Muscle of arm (tissue), 12 donors: ENCODE results near the gene DLEC1. TPM values are rescaled to one million over a fixed set of nuclear protein-coding genes. Genes with fewer than 3 reads are reported as not detected.
"Not testable (repeated sequence)": the region's sequence is repeated elsewhere in the genome, so short reads cannot be mapped to it uniquely, and the experiment has no call there.

Experiments used
- DNase-seq: peaks from one replicate; pipeline ENCODE4 v3.0.0-alpha.2; 2013
- polyA plus RNA-seq, 12 donors: library from polyadenylated mRNA; unstranded; fragments of 120-200 nt; gene quantifications; one replicate each; pipeline ENCODE4 v1.2.1, GENCODE V29; 2013; ENCODE audit not compliant: insufficient read length in 12 of 12

DLEC1 gene
- polyA plus RNA-seq, 12 donors = 0.14 to 1.1 (median 0.49) TPM; not detected in 2

DNA sequence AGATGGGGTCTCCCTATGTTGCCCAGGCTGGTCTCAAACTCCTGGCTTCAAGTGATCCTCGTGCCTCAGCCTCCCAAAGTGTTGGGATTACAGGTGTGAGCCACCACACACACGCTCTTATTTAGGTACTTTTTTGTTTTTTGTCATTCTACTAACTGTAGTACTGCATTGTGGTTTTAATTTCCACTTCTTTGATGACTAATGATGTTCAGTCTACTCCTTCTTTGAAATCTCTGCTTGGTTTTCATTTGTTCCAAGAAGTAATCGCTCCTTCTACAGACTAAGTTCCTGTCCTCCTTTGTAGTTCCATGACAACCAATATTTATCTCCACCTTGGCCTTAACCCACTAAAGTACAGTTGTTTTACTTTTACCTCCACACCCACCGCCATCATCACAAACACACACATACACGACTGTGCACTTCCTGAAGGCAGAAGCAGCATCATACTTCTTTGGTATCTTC is 529 bp upstream of the DLEC1 start:
- no peak for DNase-seq

DNA sequence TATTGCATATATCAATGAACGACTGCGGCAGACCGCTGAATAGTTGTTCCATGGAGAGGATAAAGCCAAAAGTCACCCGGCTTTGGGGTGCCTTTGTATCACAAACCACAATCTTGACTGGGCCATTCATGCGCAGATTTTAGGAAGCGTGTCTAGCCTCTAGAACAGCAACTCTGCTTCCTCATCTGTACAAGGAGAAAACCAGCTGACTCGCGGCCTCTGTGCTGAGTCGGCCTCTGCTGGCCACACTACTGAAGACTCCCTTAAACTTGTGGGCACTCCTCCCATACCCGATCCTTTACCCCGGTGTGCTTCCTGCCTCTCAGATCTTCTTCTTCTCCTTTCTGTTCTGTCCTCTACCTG is 872 bp downstream of the DLEC1 start:
- peak; percentile 42 for DNase-seq

DNA sequence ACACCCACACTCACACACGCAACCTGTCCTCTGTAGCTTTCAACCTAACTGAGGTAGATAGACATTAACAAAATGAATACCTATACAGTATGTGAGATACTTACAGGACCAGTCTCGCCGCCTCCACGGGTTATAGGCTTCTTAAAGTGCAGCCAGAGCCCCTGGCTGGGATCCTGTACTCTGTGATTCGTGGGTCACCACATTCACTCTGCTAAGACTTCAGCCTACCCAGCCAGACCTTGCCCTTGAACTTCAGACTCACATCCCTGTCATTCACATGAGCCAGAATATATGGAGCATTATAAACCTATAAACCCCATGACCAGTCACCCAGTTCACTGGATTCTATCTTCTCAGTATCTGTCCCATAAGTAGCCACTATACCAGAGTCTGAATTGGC is 1.4 kb downstream of the DLEC1 start:
- DNase-seq = no peak

DNA sequence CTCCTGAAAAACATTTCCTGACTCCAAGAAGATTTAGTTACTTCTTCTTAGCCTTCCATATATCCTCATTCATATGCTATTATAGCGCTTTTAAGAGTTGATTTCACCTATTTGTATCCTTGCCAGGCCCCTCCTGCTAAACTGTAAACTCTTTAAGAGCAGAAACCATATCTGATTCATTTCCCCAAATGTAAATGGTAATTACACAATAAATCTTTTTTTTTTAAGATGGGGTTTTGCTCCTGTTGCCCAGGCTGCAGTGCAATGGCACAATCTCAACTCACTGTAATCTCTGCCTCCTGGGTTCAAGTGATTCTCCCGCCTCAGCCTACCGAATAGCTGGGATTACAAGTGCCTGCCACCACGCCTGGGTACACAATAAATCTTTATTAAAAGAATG is 4.5 kb downstream of the DLEC1 start:
- DNase-seq = no peak

DNA sequence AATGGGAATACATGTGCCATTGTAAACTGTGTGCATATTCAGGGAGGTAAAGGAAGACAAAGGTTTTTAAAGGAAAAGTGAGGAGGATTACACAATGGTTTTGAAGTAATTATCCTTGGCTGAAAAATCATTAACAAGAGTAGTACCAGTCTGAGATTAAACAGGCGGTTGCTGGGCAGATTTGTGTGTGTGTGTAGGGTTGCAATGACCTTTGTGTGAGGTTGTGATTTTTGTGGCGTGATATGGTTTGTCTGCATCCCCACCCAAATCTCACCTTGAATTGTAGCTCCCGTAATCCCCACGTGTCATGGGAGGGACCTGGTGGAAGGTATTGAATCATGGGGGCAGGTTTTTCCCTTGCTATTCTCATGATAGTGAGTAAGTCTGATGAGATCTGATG is 7.0 kb downstream of the DLEC1 start:
- DNase-seq = no peak

DNA sequence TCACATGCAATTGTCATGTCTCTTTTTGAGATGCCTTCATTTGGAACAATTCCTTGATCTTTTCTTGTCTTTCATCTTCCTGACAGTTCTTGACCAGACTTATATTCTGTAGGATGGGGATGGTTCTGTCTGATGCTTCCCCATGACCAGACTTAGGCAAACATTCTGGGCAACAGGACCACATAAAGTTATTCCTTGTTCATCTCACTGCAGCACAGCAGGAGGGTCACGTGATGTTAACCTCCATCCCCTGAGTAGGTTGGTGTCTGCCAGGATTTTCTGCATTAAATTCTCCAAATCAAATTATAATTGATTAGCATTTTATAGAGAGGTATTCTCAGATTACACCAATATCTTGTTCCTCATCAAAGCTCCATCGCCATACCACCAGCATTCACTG is 7.8 kb downstream of the DLEC1 start:
- no peak for DNase-seq

DNA sequence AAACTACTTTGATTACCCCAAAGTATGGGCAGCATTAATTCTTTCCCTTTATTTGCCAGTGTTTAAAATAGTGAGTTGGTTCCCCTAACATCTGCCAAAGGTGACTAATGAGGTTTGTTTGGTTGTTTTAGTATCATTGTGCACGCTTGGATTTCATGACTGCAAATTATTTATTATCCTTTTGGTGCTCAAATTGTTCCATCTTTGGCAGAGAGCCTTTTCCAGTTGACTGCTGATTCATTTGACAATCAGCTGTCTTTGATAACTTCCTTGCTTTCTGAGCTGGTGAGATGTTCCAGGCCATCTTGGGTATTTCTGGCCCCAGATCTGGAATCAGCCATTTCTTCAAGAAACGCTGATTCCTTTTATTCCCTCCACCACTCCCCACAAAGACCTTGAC is 8.9 kb downstream of the DLEC1 start:
- no peak for DNase-seq

DNA sequence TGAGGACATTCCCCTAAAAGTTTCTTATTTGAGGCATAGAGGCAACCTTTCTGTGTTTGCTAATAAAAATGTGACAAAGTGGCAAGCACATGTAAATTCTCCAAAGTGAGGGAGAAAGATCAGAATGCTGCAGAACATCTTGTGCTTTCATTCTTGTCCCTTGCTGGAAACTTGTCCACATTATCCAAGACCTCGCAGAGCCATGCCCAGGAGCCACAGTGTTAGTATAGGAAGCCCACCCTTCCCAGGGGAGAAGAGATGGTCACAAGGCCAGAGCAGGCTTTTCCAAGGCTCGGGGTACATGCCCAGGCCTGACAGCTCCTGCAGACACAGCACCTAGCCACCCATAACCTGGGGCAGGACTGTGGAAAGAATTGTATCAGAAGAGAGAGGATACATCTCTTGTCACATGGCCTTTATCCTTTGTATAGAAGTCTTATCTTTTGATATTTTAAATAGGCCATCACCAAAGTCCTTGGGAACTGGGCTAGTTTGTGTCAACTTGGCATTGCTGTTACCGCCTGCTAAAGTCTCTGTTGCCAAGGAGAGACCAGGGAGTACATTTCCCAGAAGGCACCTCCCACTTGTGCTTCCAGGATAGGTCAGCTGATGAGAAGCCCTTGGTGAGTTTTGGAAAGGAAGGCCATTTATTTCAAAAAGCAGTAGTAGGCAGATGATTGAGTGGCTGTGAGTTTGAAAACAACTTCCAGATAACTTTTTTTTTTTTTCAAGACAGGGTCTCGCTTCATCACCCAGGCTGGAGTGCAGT is 10.5 kb downstream of the DLEC1 start:
- DNase-seq = no peak

DNA sequence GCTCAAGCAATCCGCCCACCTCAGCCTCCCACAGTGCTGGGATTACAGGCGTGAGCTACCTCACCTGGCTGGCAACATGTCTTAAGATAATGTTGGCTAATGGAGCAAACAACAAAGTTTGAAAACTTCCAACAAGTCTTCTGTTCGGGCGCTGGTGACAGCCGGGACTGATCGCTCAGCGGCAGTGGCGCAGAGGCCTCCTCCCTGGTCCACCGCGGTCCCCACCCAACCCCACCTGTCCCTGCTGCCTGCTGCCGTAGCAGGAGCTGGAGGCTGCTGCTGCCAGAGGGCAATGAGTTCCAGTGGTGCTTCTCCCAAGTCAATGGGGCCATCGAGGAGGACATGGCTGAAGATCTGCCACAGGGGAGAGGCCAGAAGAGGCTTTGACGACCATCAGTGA is 12.1 kb downstream of the DLEC1 start:
- DNase-seq = no peak

DNA sequence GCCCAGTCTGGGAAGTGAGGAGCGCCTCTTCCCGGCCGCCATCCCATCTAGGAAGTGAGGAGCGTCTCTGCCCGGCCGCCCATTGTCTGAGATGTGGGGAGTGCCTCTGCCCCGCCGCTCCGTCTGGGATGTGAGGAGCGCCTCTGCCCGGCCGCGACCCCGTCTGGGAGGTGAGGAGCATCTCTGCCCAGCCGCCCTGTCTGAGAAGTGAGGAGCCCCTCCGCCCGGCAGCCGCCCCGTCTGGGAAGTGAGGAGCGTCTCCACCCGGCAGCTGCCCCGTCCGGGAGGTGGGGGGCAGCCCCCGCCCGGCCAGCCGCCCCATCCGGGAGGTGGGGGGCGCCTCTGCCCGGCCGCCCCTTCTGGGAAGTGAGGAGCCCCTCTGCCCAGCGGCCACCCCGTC is 14.3 kb downstream of the DLEC1 start:
- not testable (repeated sequence) for DNase-seq

DNA sequence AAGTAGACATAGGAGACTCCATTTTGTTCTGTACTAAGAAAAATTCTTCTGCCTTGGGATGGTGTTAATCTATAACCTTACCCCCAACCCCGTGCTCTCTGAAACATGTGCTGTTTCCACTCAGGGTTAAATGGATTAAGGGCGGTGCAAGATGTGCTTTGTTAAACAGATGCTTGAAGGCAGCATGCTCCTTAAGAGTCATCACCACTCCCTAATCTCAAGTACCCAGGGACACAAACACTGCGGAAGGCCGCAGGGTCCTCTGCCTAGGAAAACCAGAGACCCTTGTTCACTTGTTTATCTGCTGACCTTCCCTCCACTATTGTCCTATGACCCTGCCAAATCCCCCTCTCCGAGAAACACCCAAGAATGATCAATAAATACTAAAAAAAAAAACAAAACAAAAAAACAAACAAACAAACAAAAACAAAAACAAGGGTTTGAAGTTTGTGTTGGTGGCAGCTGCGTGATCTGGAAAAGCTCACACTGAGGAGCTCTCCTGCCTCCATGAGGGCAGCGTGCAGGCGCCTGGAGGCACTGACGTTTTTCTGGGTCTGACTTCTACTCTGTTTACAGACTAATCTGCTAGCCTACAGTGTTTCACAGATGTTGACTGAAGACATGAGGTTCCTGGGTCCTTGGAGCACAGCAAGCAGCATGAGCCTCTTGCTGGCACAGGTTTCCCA is 14.9 kb downstream of the DLEC1 start:
- DNase-seq = not testable (repeated sequence)

DNA sequence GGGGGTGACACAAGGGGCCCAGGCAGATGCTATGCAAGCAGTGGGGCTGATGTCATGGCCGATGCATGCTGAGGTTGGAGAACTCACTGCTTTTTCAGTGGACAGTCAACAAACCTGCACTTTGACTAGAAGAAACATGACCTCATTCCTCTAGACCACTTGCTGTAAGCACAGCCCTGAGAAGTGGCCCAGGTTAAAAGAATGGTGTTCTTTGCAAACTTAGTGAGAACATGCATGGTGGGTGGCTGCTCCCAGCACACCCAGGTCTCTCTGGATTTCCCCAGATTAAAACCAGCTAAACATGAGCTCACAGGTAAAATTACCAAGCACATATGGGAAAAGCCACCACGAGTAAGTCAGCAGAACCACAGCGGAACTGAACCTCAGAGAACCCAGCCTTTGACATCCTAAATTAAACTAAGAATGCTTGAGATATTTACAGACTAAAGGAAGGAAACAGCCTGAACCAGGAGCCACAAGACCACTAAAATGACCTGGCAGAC is 15.5 kb downstream of the DLEC1 start:
- DNase-seq = no peak

DNA sequence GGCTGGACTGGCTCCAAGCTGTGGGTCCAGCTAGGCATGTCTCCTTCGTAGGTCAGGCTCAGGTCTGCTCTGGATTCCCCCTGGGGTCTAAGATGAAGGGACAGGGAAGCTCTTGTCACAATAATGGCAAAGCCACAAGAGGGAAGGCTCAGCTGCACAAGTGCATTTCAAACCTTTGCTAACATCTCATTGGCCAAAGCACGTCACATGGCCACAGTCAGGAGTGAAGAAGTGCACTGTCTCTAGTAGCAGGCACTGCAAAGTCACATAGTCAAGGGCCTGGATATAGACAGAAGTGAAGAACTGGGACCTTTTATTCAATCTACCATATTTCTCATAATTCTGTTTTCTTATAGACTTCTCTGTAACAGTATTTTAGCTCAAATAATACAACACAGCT is 20.1 kb downstream of the DLEC1 start:
- no peak for DNase-seq

DNA sequence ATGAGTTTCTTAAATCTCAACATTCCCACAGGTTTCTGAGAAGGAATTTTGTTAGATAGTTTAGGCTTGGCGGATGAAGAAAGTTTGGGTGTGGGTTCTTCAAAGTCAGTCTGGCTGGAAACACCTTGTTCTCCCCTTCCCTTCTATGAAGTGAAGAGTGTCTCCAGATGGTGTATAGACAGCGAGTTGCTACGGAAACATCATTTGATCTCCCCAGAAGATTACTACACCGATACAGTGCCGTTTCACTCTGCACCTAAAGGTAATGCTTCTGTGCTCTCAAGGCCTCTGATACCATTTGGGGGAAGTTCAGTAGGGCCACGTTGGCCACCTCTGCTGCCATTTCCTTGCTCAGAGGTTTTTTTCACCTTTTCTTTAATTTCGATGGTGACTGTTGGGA is 20.6 kb downstream of the DLEC1 start:
- DNase-seq = no peak

DNA sequence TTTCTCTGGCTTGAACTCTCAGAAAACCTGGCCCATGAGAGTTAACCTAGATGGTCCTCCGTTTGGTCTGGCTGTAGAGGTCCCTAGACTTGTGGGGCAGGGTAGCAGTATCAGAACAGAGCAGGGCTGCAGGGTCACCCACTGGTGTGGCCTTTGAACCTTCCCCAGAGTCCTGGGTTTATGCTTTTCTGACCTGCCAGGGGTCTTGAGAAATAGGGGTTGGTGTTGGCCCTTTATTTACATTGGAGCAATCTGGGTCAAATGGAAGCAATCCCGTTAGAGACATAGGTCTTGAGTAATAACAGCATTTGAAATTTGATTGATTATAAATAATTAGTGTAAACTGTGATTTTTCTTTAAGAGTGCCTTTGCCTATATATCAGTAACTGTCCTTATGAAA is 23.8 kb downstream of the DLEC1 start:
- DNase-seq = no peak

DNA sequence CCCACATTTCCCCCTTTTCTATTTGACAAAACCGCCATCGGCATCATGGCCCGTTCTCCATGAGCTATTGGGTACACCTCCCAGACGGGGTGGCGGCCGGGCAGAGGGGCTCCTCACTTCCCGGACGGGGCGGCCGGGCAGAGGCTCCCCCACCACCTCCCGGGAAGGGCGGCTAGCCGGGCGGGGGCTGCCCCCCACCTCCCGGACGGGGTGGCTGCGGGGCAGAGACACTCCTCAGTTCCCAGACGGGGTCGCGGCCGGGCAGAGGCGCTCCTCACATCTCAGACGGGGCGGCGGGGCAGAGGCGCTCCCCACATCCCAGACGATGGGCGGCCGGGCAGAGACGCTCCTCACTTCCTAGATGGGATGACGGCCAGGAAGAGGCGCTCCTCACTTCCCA is 25.4 kb downstream of the DLEC1 start:
- not testable (repeated sequence) for DNase-seq

DNA sequence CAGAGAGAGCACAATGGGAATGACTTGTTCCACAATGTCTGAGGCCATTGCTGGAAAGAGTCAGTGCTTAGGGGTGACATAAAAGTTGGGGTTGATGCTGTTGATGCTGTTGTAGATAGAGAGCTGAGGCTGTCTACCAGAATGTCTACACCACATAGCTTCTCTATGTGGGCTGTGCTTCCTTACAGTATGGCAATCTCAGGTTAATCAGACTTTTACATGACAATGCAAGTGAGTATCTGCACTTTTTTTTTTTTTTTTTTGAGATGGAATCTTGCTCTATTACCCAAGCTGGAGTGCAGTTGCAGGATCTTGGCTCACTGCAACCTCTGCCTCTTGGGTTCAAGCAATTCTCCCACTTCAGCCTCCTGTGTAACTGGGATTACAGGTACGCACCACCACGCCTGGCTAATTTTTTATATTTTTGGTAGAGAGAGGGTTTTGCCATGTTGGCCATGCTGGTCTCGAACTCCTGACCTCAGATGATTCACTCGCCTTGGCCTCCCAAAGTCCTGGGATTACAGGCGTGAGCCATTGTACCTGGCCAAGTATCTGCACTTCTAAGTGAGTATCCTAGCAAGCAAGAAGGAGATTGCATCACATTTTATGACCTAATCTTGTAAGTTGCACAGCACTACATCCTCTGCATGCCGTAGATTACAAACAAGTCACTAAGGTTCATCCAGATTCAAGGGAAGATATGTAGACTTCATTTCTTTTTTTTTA is 28.7 kb downstream of the DLEC1 start:
- DNase-seq = no peak

DNA sequence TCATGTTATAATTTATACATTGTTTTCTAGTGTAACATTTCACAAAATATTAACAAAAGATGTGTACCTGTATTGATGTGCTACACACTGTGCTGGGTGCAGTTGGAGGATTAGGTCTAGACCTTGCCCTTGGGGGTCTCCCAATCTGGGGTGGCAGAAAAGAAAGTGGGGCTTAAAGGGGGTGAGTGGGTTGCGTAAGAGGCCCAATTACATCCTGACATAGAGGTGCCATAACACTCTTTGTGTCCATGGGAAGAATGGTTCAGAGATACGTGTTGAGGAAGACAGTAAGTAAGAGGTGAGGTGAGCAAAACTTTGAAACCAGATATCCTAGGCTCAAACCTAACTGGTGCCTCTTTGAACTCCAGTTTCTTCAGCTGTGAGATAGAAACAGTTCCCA is 31.0 kb downstream of the DLEC1 start:
- no peak for DNase-seq

DNA sequence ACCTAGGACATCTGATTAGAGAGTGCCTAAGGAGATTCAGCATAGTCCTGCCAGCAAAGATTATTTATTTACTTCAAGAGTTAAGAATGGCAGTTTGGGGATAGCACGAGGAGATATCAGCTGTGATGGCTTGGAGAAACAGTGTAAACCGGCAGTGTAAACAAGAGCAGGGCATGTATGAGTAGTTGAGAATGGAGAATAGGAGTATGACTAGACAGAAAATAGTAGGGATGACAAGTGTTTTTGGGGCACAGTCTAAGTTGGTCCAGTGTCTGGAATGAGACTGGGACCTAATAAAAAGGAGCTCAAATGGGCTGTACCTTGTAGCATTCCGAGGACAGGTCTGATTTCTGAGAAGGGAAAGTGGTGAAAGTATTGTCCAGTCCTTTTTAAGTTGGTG is 38.1 kb downstream of the DLEC1 start:
- DNase-seq = not testable (repeated sequence)

DNA sequence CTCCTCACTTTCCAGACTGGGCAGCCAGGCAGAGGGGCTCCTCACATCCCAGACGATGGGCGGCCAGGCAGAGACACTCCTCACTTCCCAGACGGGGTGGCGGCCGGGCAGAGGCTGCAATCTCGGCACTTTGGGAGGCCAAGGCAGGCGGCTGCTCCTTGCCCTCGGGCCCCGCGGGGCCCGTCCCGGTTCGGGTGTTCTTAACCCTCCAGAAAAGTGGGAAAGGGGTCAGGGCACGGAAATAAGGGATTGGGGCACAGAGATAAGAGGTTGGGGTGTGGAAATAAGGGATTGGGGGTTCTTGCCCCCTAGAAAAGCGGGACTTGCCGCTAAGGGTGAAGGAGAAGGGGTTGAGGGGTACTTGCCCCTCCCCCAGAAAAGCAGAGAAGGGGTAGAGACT is 43.3 kb downstream of the DLEC1 start:
- not testable (repeated sequence) for DNase-seq

DNA sequence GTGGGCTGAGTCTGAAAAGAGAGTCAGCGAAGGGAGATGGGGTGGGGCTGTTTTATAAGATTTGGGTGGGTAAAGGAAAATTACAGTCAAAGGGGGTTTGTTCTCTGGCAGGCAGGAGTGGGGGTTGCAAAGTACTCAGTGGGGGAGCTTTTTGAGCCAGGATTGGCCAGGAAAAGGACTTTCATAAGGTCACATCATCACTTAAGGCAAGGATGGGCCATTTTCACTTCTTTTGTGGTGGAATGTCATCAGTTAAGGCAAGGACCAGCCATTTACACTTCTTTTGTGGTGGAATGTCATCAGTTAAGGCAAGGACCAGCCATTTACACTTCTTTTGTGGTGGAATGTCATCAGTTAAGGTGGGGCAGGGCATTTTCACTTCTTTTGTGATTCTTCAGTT is 44.2 kb downstream of the DLEC1 start:
- DNase-seq = not testable (repeated sequence)

DNA sequence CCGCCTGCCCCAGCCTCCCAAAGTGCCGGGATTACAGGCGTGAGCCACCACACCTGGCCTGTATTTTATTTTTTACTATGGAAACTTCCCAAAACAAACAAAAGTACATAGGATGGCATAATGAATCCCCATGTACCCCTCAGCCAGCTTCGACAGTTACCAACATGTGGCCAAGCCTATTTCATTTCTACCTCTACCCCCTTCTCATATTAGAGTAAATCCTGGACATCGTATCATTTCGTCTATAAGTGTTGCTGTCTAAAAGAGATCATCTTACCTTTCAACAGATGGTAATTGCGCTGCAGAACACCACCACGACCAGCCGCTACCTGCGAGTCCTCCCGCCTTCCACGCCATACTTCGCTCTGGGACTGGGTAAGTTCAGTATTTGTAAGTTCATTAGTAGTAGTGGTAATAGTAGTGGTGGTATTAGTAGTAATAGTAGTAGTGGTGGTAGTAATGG is 44.9 kb downstream of the DLEC1 start:
- no peak for DNase-seq
